ENCODE results near the gene HAUS8. TPM values are rescaled to one million over a fixed set of nuclear protein-coding genes. Genes with fewer than 3 reads are reported as not detected.

Gene HAUS8
- total and polyA plus RNA-seq, 2 of the 8 experiments (the other 6 are each of a cell fraction or from before 2014, with no cell fraction given), result 18.4 to 23.2 TPM

DNA sequence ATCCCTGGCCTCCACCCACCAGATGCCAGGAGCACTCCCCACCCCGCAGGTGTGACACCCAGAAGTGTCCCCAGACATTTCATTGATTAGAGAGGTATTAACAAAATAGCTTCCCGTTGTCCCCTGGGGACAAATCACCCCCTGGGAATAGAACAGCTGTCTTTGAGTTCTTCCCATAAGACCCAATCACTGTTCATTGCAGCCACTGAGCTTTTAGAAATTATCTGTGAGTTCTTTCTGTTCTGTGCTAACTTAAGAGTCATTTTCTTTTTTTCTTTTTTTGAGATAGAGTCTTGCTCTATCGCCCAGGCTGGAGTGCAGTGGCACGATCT is 33.2 kb upstream of the HAUS8 start:
- Histone ChIP-seq H3K27ac (ENCODE audit: low read depth, low read length) (no peak overlapping the region), H3K4me2 (ENCODE audit: insufficient read depth in 1 of 2, low read depth in 2 of 2, low read length in 2 of 2) (no peak overlapping the region), H3K9ac (replicated peaks in 1 of 4; ENCODE audit: extremely low read depth in 1 of 4, low read depth in 3 of 4, low read length in 3 of 4) (no peak overlapping the region), H3K14ac (ENCODE audit: insufficient read length) (no peak overlapping the region), H4K91ac (replicated peaks; ENCODE audit: insufficient read length, low read length) (no peak overlapping the region), H2AFZ (ENCODE audit: low read length) (no peak overlapping the region), H3K27me3 (replicated peaks in 1 of 4; ENCODE audit: control insufficient read depth in 3 of 4, extremely low read depth in 1 of 4, insufficient read depth in 3 of 4, low read length in 3 of 4) (no peaks in the 10 kb centered on the region), H3K23me2 (ENCODE audit: low read depth, low read length) (no peaks in the 10 kb centered on the region), H2BK120ac (replicated peaks; ENCODE audit: low read depth, low read length) (no peak overlapping the region), H3K56ac (replicated peaks; ENCODE audit: insufficient read length, low read depth, low read length) (no peak overlapping the region), H2BK12ac (ENCODE audit: low read depth, low read length) (no peak overlapping the region), H2BK15ac (ENCODE audit: low read length) (no peak overlapping the region), H3K23ac (ENCODE audit: insufficient read length) (no peak overlapping the region), H3K79me1 (ENCODE audit: low read depth, low read length) (peaks cover 7% of the 10 kb centered on the region), H3K4me1 (replicated peaks in 1 of 4; ENCODE audit: control insufficient read depth in 3 of 4, insufficient read depth in 4 of 4, low read length in 3 of 4) (peaks cover 0 to 5% (median 2%) of the 10 kb centered on the region in 4 experiments; a peak in 3 of 7 replicates), H4K5ac (ENCODE audit: insufficient read length, low read depth, low read length) (no peak overlapping the region), H2BK5ac (ENCODE audit: low read depth, low read length) (no peak overlapping the region), H3K36me3 (ENCODE audit: control insufficient read depth in 2 of 4, insufficient read depth in 4 of 4, low read length in 3 of 4) (0 out of 8 replicates have a peak, but pooled peaks cover 0 to 2% (median 0%) of the 10 kb centered on the region in 4 experiments), H2BK20ac (ENCODE audit: low read length) (no peak overlapping the region), H3K4ac (replicated peaks; ENCODE audit: insufficient read length, low read depth, low read length) (no peak overlapping the region), H3K4me3 (ENCODE audit: extremely low read depth in 1 of 4, insufficient read depth in 2 of 4, low read depth in 3 of 4, low read length in 4 of 4) (no peak overlapping the region), H4K8ac (ENCODE audit: extremely low read depth, insufficient read depth, low read length) (no peak overlapping the region), H4K20me1 (replicated peaks in 1 of 2; ENCODE audit: control insufficient read depth in 1 of 2, insufficient read depth in 2 of 2, low read length in 2 of 2) (peaks cover 4 to 11% of the 10 kb centered on the region in 2 experiments), H3K18ac (ENCODE audit: extremely low read depth, low read length) (no peak overlapping the region), H3K79me2 (ENCODE audit: control insufficient read depth in 1 of 2, insufficient read depth in 2 of 2, low read length in 2 of 2) (no peaks in the 10 kb centered on the region), H3K9me3 (ENCODE audit: insufficient read depth in 2 of 2, low read depth in 1 of 2, low read length in 1 of 2) (no peaks in the 10 kb centered on the region), H2AK5ac (ENCODE audit: low read depth, low read length) (no peak overlapping the region)
- ChIA-PET POLR2A (ENCODE audit: partially characterized antibody) (no interaction called here), CTCF (ENCODE audit: partially characterized antibody) (interaction anchor here (1.1 to 1.9 kb wide), 2 partner anchors 43 to 57 kb away, joined by 3 to 8 read pairs; no protein-coding TSS in a partner anchor)
- TF ChIP-seq GTF2F1 (IDR thresholded peaks at IDR 0.05; ENCODE audit: borderline replicate concordance, low read depth, low read length), result no peak
- TF ChIP-seq ZNF274 (IDR thresholded peaks at IDR 0.05; ENCODE audit: borderline replicate concordance, extremely low read depth, low read length), result no peak
- TF ChIP-seq SIRT6 (IDR thresholded peaks at IDR 0.05; ENCODE audit: low read length), result no peak
- no peak for TF ChIP-seq POLR2AphosphoS5 (IDR thresholded peaks at IDR 0.05; ENCODE audit: low read depth, low read length)
- TF ChIP-seq, protein P1, sequence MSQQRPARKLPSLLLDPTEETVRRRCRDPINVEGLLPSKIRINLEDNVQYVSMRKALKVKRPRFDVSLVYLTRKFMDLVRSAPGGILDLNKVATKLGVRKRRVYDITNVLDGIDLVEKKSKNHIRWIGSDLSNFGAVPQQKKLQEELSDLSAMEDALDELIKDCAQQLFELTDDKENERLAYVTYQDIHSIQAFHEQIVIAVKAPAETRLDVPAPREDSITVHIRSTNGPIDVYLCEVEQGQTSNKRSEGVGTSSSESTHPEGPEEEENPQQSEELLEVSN (IDR thresholded peaks at IDR 0.05), result no peak
- TF ChIP-seq SP4 (IDR thresholded peaks at IDR 0.05; ENCODE audit: low read length), result no peak
- no peak for TF ChIP-seq SP1 (IDR thresholded peaks at IDR 0.05; ENCODE audit: low read depth, low read length)
- TF ChIP-seq TAF1 (IDR thresholded peaks at IDR 0.05; ENCODE audit: low read depth, low read length), result no peak
- no peak for TF ChIP-seq RBBP5 (IDR thresholded peaks at IDR 0.05; ENCODE audit: borderline replicate concordance, low read depth, low read length)
- TF ChIP-seq CHD1 (IDR thresholded peaks at IDR 0.05; ENCODE audit: low read depth, low read length), result no peak
- no peak for TF ChIP-seq BCL11A (IDR thresholded peaks at IDR 0.05; ENCODE audit: low read depth in 2 of 2, low read length in 2 of 2)
- no peak for TF ChIP-seq FOSL1 (IDR thresholded peaks at IDR 0.05; ENCODE audit: insufficient read depth, low read depth, low read length)
- TF ChIP-seq JUN (IDR thresholded peaks at IDR 0.05; ENCODE audit: low read depth, low read length), result no peak
- no peak for TF ChIP-seq POLR2A (IDR thresholded peaks at IDR 0.05; ENCODE audit: control extremely low read depth in 1 of 2, low read depth in 2 of 2, low read length in 2 of 2)
- no peak for TF ChIP-seq JUND (IDR thresholded peaks at IDR 0.05; ENCODE audit: low read length)
- WGBS, 2 experiments (ENCODE audit: extremely low coverage in 1 of 2, insufficient coverage in 1 of 2, insufficient read length in 1 of 2, insufficient replicate concordance in 2 of 2, low coverage in 1 of 2, low lambda C conversion rate in 2 of 2, missing lambda C conversion rate in 1 of 2), result 90% methylated on average over 4 of the region's 4 CpGs; no CpG with 5 or more reads in 1 of the 2 experiments
- FAIRE-seq (no peak), DNase-seq (ENCODE audit: low read depth in 1 of 2, low spot score in 2 of 2) (no peak)

All from H1 (cell line).